GM19351 (cell line): ENCODE data around the gene DECR2.

Source experiments
- ATAC-seq: cut with Tn5 transposase; IDR thresholded peaks from one replicate; pipeline ENCODE4 v1.9.1; 2021; ENCODE audit warnings: mild to moderate bottlenecking, moderate library complexity; ENCODE audit not compliant: unreplicated experiment

Gene DECR2

DNA sequence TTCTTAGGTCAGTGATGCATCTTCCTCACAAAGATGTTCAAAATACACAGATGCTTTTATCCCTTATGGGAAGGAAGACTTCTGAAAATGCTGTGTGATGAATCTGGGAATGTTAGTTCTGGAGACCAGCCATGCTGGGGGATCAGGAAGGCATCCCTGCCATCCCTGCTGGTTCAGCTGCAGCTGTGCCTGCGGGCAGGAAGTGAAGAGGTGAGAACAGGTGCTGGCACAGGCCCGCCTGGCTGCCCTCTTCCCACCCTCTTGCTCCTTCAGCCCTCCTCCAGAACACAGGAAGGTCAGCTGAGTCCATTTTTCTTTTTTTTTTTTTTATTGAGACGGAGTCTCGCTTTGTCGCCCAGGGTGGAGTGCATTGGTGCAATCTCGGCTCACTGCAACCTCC, 38.9 kb downstream of the DECR2 start:
- no peak for ATAC-seq

DNA sequence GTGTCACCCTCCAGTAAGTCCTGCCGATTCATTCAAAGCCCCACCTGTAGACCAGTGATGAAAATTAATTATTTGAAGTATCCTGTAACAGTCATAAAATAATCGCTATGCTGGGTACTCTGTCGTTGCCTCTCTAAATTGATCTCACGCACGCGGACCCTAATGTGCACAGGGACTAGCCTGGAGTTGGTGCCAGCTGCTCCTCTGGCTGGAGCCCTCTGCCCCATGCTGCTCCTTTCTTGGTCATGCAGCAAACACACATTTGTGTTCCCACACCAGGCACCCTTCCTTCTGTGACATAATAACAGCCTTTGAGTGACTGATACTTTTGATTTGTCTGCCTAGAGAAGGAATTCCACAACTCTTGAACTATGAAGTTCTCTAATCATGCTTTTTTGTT, 39.8 kb downstream of the DECR2 start:
- no peak for ATAC-seq

DNA sequence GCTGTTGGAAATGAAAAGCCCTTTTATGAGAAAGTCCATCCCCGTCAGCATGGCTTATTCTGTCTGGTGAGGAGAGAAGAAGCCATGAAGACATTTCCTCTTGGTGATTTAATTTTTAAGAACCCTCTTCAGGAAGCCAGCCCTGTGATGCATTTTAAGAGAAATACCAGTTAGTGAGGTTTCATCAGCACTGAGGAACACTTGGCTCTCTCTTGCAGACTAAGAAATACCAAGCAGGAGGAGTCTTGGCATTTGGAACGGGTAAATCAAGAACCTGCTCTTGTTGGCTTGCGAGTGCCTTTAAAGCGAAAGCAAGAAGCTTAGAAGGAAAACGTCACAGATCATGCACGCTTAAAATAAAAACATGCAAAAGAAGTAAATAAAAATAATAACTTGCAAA, 41.3 kb downstream of the DECR2 start:
- no peak for ATAC-seq

DNA sequence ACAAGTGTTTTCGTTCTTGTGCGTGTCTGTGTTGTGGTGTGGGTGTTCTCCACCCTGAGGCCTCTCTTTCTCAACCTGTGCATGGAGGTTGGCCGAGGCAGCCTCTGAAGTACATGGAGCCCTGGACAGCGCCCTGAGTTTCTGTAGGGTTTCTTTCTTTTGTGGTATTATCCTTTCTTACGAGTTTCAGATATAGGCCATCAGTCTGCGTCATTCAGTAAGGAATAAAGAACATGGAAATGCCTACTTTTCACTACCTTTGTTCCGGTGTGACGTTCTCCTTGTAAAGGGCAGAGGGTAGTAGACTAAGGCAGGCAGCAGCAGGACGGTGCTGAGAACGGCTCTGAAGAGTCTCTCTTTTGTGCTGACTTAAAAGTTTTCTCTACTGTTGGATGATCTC, 42.3 kb downstream of the DECR2 start:
- ATAC-seq = no peak

DNA sequence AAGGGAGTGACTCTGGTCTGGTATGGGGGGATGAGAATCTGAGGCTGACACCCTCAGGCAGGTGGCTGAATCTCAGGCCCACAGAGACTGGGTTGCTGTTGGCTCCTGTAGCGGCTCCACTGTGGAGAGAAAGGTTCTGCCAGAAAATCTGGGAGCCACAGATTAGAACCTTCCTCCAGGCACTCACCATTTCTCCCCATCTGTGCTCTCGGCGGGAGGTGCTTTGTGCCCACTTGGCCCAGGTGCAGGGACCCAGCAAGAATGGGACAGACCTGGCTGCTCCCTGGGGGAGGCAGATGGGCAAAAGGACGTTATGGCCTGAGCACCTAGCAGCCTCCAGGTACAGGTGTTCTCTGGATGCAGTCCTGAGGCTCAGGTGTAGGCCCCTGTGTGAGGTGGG, 43.9 kb downstream of the DECR2 start:
- no peak for ATAC-seq

DNA sequence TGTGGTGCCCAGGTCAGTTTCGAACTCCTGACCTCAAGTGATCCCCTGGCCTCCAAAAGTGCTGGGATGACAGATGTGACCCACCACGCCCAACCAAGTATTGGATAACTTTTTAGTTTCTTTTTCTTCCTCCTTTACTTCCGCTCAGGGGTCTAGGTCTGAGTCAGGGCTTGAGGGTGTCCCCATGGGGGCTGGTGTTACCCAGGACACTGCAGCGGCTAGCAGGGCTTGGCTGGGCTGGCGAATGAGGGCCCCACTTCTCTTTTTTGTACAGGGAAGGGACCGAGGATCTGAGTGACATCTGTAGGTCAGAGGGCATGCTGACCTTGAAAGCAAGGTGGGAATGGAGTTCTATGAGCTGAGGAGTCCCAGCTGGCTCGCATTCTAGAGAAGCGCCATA, 48.7 kb downstream of the DECR2 start:
- ATAC-seq = no peak

DNA sequence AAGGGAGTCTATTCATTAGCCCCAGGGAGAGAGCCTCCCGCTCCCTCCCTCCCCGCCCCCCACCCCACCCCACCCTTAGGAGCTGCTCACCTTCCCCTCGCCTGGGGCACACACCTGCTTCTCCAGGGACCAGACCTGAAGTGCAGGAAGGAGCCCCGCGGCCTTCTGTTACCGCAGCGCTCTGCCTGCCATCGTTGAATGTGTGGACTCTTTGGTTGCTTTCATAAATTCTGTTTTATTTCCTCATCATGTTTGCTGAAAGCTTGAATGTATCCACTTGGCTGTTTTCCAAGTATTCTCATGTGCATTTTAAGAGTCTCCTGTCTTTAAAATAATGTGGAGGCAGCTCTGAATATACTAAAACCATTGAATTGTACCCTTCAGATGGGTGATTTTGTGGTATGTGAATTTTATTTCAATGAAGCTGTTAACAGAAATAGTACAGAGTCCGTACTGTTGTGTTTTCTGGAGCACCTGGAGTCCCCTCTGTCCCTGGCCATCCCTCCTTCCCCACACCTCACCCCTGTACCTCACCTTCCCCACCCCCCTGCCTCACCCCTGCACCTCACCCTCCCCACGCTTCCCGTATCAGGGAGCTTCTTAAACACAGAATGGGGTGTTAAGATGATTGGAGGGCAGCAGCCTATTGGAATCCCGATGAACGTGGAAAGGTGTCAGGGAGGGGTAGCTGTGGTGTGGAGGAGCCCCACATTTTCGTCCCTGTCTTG, 49.3 kb downstream of the DECR2 start:
- no peak for ATAC-seq

DNA sequence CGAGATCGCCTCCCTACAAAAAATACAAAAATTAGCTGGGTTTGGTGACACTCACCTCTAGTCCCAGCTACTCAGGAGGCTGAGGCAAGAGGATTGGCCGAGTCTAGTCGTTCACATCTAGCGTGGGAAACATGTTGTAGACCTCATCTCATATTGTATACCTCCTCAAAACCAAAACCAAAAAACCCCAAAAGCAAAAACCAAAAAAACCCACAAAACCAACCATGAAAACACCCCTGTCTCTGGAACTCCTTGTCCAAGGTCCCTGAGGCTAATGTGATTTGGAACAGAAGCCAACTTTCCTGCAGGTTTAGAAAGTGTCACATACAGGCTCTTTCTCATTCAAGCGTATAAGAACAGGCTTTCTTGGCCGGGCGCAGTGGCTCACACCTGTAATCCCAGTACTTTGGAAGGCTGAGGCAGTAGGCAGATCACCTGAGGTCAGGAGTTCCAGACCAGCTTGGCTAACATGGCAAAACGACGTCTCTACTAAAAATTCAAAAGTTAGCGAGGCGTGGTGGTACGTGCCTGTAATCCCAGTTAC, 52.8 kb downstream of the DECR2 start:
- ATAC-seq = no peak

DNA sequence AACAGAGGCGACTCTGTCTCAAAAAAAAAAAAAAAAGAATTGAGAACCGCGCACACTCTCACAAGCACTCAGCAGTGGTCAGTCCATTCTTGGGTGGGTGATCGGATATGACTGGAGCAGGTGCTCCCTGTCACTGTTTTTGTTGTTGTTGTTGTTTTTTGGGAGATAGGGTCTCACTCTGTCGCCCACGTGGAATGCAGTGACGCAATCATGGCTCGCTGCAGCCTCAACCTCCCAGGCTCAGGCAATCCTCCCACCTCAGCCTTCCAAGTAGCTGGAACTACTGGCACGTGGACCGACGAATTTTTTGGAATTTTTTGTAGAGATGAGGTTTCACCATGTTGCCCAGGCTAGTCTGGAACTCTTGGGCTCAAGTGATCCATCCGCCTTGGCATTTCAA, 53.8 kb downstream of the DECR2 start:
- ATAC-seq = no peak

DNA sequence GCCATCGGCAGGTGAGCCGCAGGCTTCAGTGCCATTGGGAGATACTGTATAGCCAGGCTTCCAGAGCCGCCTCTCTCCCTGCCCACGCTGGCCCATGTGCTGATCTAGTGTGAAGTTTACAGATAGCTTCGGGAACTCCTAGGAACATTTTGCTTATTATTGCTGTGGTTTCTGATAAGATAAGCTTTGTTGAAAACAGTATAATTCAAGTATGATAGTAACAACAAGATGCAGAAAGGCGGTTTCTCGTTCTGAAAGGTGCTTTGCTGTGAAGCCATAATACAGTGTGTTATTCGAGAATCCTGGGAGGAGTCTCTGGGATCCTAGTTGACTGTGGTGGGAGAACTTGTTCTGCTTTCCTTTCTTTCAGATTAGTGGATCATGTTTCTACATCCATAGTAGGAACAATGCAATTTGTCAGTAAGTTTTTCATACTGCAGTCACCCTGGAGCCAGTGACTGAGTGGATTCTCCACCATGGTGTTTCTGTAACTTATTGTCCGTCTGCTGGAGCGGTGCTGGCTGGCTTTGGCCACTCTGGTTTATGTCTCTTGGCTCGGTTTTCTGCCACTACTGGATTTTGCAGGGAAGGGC, 55.3 kb downstream of the DECR2 start:
- ATAC-seq = no peak

DNA sequence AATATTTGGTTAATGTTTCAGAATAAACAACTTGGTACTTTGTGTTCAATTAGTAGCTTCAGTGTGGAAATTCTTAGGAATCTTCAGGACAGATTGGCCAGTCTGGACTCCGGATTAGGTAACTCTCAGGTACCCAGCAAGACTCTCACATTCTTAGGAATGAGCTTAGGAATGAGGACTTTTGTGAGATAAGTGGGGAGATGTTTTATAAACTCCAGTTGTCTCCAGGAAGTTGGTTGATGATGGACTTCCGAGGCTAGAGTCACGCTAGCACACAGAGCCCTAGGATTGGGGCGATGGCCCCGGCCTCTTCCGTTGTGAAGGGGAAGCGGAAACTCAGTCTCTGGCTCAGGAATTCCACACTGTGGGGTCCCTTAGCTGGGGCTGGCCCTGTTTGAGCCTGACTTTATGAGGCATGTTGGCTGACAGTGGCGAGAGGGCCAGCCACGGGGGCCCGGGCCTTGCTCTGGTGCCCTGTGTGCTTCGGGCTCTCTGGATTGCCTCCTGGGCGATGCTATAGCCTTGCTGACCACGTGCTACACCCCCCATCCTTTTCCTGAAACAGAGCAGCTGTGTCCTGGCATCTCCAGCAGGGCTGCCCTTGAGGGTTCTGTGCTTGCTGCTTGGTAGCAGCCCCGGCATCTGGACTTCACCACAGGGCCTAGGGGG, 56.2 kb downstream of the DECR2 start:
- ATAC-seq = no peak

DNA sequence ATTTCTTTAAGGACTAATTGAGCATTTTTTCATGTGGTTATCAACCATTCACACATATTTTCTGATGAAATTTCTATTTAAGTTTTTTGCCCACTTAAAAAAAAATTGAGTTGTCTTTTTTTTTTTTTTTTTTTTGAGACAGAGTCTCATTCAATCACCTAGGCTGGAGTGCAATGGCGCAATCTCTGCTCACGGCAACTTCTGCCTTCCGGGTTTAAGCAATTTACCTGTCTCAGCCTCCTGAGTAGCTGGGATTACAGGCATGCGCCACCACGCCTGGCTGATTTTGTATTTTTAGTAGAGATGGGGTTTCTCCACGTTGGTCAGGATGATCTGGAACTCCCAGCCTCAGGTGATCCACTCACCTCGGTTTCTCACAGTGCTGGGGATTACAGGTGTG, 58.1 kb downstream of the DECR2 start:
- ATAC-seq = no peak

DNA sequence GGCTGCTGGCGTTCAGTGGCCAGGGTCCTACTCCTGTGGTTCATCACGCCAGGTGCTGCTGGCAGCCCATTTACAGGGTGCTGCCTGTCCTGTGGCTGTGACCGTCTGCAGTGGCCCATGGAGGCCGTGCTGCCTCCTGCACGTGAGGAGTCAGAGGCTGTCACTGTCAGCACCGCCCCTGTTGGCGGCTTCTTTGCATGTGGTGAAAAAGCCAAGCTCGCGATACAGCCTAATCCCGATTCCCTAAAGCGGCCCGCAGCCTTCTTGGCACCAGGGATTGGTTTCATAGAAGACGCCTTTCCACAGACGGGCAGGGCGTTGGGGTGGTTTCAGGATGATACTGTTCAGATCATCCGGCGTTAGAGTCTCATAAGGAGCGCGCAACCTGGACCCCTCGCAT, 59.1 kb downstream of the DECR2 start:
- ATAC-seq = no peak
